Upper lobe of right lung (tissue), 1 donor: ENCODE results near the gene RHBDF2. TPM values are rescaled to one million over a fixed set of nuclear protein-coding genes. Genes with fewer than 3 reads are reported as not detected.
"Not testable (repeated sequence)": the region's sequence is repeated elsewhere in the genome, so short reads cannot be mapped to it uniquely, and the experiment has no call there.

Experiments
- ATAC-seq: fragments of 200-7000 bp; cut with Tn5 transposase; one replicate; pipeline ENCODE4 v1.9.1; 2020; ENCODE audit warnings: mild to moderate bottlenecking, moderate library complexity
- DNase-seq: peaks from one replicate; pipeline ENCODE4 v3.0.0-alpha.2; 2020
- H3K27ac ChIP-seq: fragments of 200-600 bp; one replicate; pipeline ENCODE4 v1.8.0; 2022
- H3K27me3 ChIP-seq: fragments of 200-600 bp; one replicate; pipeline ENCODE4 v1.8.0; 2022; ENCODE audit warnings: mild to moderate bottlenecking
- H3K36me3 ChIP-seq: fragments of 200-600 bp; one replicate; pipeline ENCODE4 v1.8.0; 2022
- H3K4me1 ChIP-seq: fragments of 200-600 bp; one replicate; pipeline ENCODE4 v1.8.0; 2022
- H3K4me3 ChIP-seq: fragments of 200-600 bp; one replicate; pipeline ENCODE4 v1.8.0; 2022; ENCODE audit warnings: mild to moderate bottlenecking
- H3K9me3 ChIP-seq: fragments of 200-600 bp; one replicate; pipeline ENCODE4 v1.8.0; 2022
- CTCF ChIP-seq: fragments of 200-600 bp; IDR thresholded peaks from one replicate; pipeline ENCODE4 v1.8.0; 2022; ENCODE audit warnings: antibody characterized with exemption
- intact Hi-C: fragments of 100-400 bp; cut with DNase I; formaldehyde crosslinking; loops from one replicate; pipeline ENCODE4 v1.11.0; 2022
- total RNA-seq: library from RNA; stranded (reverse); fragmentation: NEBNext Ultra II Directional; extraction: Animal tissue kit (Norgen Biotek cat#: 25700); gene quantifications from one replicate; pipeline ENCODE4 v1.2.1, GENCODE V29; 2021
- donor health status: DM: no; HTN: yes; CAD: no; lungs with severe emphysema.

RHBDF2 gene
- total RNA-seq, 1 donor from 2014 or later: 46.4 TPM

DNA sequence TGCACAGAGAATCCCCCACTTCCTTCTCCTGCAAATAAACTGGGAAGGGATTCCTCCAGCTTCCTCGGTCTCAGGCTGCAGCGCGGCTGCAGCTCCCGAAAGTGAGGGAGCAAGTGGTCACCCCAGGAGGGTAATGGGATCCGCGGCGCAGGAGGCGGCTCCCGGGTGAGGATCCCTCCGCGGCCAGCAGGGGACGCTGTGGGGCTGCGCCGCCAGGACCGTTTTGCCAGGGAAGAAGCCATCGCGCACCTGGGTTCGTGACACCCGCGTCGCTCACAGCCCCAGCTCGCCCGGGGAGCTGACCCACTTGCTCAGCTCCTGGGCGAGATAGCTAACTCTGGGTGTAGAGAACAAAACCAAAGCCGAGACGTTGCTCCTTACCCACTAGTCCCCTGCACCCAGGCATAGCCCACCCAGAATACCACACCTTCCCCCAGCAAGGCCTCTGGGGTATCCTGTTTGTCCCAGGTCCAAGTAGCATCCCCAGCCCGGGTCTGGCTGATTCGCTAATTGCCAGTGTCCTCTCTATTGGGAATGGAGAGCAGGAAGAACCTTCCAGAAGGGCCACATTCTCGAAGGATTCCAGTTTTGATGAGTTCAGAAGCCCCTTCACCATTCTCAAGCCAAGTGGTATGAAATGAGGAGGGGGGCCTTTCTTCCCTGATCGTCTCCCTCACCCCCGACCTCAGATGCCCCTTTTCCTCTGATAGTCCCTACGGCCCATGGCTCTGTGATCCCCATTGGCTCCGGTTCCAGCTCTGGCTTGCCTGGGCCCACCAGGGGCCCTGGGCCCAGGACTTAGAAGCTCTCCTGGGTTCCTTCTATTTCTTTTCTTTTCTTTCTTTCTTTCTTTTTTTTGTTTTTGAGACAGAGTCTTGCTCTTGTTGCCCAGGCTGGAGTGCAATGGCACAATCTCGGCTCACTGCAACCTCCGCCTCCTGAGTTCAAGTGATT, 22.1 kb upstream of the RHBDF2 start:
- ATAC-seq (peak; percentile 89), DNase-seq (peak; percentile 90)
- intact Hi-C loops: no loop called here
- H3K36me3 ChIP-seq: no peaks in the 10 kb centered on the region
- peaks cover 30% of the 10 kb centered on the region for H3K4me1 ChIP-seq
- H3K27me3 ChIP-seq: no peaks in the 10 kb centered on the region
- H3K4me3 ChIP-seq: no peak overlapping the region
- TF ChIP-seq CTCF: peak; percentile 100
- H3K27ac ChIP-seq: no peak overlapping the region
- H3K9me3 ChIP-seq: no peaks in the 10 kb centered on the region

DNA sequence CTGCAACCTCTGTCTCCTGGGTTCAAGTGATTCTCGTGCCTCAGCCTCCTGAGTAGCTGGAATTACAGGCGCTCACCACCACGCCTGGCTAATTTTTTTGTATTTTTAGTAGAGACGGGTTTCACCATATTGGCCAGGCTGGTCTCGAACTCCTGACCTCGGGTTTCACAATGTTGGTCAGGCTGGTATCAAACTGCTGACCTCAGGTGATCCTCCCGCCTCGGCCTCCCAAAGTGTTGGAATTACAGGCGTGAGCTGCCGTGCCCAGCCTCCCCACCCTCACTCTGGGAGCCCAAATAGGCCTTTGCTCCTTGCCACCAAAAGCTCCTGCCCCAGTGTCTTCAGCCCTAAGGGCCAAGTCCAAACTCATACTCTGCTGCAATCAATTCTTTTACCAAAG, 20.5 kb upstream of the RHBDF2 start:
- intact Hi-C loops, H3K4me3 ChIP-seq, DNase-seq, H3K27ac ChIP-seq, H3K27me3 ChIP-seq, H3K9me3 ChIP-seq, ATAC-seq, H3K36me3 ChIP-seq: not testable (repeated sequence)
- peaks cover 17% of the 10 kb centered on the region for H3K4me1 ChIP-seq

DNA sequence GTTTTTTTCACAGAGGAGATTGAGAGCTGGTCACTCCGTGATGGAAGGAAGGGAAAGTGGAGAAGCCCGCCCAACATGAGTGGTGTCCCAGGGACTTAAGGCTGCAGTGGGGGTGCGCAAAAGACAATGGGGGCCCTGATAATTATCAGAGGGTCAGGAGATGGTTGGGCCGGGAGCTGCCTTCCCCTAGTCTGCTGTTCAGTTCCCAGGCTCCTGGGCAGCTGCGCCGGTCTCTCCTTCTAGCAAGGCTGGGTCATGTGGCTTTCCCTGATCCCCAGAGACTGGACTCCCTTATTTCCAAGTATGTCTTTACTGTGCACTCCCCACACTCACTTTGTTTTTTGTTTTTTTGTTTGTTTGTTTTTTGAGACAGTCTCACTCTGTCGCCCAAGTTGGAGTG, 20.0 kb upstream of the RHBDF2 start:
- TF ChIP-seq CTCF: no peak
- no peaks in the 10 kb centered on the region for H3K36me3 ChIP-seq
- intact Hi-C loops: no loop called here
- H3K27me3 ChIP-seq: no peaks in the 10 kb centered on the region
- H3K4me1 ChIP-seq: peaks cover 19% of the 10 kb centered on the region
- DNase-seq: no peak
- H3K27ac ChIP-seq: no peak overlapping the region
- ATAC-seq: no peak
- H3K4me3 ChIP-seq: no peak overlapping the region
- H3K9me3 ChIP-seq: no peaks in the 10 kb centered on the region

- Histone ChIP-seq H3K9me3 (no peaks in the 10 kb centered on the region), H3K27me3 (no peaks in the 10 kb centered on the region), H3K4me1 (peaks cover 9% of the 10 kb centered on the region), H3K36me3 (no peaks in the 10 kb centered on the region), H3K27ac (no peak overlapping the region), H3K4me3 (no peak overlapping the region)
- DNase-seq: no peak
- ATAC-seq: no peak
- TF ChIP-seq CTCF: no peak
- intact Hi-C loops: no loop called here
These were observed 18.1 kb upstream of the RHBDF2 start for GRCh38 chr17:76519048-76519966.

DNA sequence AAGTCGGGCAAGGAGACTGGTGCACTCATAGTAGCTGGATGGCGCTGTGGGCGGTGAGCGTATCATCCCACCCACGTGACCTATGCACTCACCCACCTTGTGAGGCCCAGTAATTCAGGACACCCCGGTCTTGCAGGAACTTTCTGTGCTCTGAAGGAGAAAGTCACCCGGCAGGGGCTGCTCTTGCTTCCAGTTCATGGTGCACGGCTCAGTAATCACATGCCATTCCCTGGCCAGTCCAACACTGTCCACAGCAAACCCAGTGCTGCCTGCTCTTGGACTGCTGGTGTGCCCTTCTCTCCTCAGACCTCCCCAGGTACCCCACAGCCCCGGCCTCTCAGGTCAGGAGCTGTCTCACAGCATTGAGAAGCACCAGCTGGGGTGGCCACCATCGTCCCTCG, 16.4 kb upstream of the RHBDF2 start:
- H3K9me3 ChIP-seq: no peaks in the 10 kb centered on the region
- H3K4me3 ChIP-seq: no peak overlapping the region
- intact Hi-C loops: no loop called here
- no peak for DNase-seq
- H3K27me3 ChIP-seq: no peaks in the 10 kb centered on the region
- H3K36me3 ChIP-seq: no peaks in the 10 kb centered on the region
- peaks cover 5% of the 10 kb centered on the region for H3K4me1 ChIP-seq
- no peak for ATAC-seq
- no peak for TF ChIP-seq CTCF
- H3K27ac ChIP-seq: no peak overlapping the region
